ENCODE data around the gene PAX5.

PAX5 gene

DNA sequence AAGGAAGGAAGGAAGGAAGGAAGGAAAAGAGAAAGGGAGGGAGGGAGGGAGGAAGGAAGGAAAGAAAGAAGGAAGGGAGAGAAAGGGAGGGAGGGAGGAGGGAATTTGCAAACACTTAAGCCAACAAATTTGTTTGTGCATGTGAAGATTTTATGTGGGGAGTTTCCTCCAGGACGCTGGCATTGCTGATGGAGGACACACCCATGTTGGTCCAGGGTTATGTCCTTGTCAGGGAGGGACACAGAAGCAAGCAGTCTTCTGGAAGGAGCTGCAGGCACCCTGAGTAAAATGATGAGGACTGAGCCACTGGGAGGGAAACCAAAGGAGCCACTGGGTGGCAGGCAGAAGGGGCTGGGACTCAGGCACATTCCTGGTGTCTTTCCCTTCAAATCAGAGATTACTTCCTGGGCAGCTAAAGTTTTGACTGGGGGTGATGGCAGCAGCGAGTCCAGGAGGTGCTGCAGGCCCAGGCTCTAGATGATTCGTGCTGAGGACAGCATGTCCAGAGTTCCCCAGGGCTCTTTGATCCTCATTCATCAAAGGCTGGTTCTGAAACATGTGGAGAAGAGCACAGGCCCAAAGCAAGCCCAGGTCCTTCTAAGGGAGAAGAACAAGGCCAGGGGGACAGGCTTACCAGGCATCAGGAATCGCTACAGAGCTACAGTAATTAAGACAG is 109.2 kb downstream of the PAX5 start:
- H3K36me3 ChIP-seq (ENCODE audit: control insufficient read depth, low read length) = peaks cover 91% of the 10 kb centered on the region
- H3K9me2 ChIP-seq (replicated peaks; ENCODE audit: control insufficient read depth, low read length) = no peaks in the 10 kb centered on the region
- no peak overlapping the region for H3K4me3 ChIP-seq (ENCODE audit: low read length)
- H3K27me3 ChIP-seq (ENCODE audit: control insufficient read depth, low read length) = no peaks in the 10 kb centered on the region
- peaks cover 84% of the 10 kb centered on the region for H3K79me2 ChIP-seq (ENCODE audit: control insufficient read depth, low read length)
- TF ChIP-seq EZH2phosphoT487 (IDR thresholded peaks at IDR 0.05; ENCODE audit: borderline replicate concordance, low read length) = no peak
- no peak for TF ChIP-seq CTCF (IDR thresholded peaks at IDR 0.05; ENCODE audit: low read depth, low read length, poor library complexity, severe bottlenecking)
- H3K9me3 ChIP-seq (ENCODE audit: control insufficient read depth, insufficient read depth, low read length) = no peaks in the 10 kb centered on the region
- H3K27ac ChIP-seq (ENCODE audit: low read depth, low read length) = no peak overlapping the region
- H3K4me2 ChIP-seq (ENCODE audit: low read length) = no peak overlapping the region
- H3F3A ChIP-seq (ENCODE audit: control insufficient read depth, insufficient read depth) = 0 out of 2 replicates have a peak, but pooled peaks cover 2% of the 10 kb centered on the region
- H3K4me1 ChIP-seq (ENCODE audit: control insufficient read depth, low read length) = no peaks in the 10 kb centered on the region
- H4K20me1 ChIP-seq (ENCODE audit: control insufficient read depth, insufficient read depth, low read depth, low read length) = 0 out of 2 replicates have a peak, but pooled peaks cover 5% of the 10 kb centered on the region

- Histone ChIP-seq H3K27ac (ENCODE audit: low read depth, low read length) (no peak overlapping the region), H3K79me2 (ENCODE audit: control insufficient read depth, low read length) (peaks cover 82% of the 10 kb centered on the region), H3K4me2 (ENCODE audit: low read length) (no peak overlapping the region)
Observed at GRCh38 chr9:36924071-36924470, 110.0 kb downstream of the PAX5 start.

DNA sequence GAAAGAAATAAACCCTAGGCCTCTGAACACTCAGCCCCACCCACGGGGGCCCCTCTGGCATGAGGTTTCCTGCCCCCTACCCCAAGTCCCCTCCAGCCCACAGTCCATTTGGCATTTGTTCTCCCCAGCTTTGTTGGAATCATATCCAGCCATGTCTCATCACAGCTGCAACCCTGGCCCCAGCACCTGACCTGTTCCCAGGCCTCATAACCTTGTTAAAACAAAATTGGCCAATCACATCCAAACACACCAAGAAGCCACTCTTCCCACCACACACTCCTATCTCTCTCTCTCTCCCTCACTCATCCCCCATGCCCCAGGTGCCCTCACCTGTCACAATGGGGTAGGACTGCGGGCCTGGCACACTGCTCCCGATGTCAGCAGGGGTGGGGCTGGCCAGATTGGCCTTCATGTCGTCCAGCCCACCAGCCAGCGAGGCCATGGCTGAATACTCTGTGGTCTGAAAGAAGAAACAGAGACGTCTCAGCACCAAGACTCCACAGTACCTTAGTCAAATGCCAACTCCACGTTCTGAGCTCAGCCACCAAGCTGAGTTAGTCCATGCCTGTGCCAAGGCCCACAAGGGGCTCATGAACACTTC is 110.9 kb downstream of the PAX5 start:
- TF ChIP-seq EZH2phosphoT487 (IDR thresholded peaks at IDR 0.05; ENCODE audit: borderline replicate concordance, low read length) (no peak), CTCF (IDR thresholded peaks at IDR 0.05; ENCODE audit: low read depth, low read length, poor library complexity, severe bottlenecking) (no peak)
- Histone ChIP-seq H3K27ac (ENCODE audit: low read depth, low read length) (no peak overlapping the region), H3K4me2 (ENCODE audit: low read length) (no peak overlapping the region), H3K9me2 (replicated peaks; ENCODE audit: control insufficient read depth, low read length) (no peaks in the 10 kb centered on the region), H3K4me3 (ENCODE audit: low read length) (no peak overlapping the region), H3K27me3 (ENCODE audit: control insufficient read depth, low read length) (no peaks in the 10 kb centered on the region), H4K20me1 (ENCODE audit: control insufficient read depth, insufficient read depth, low read depth, low read length) (0 out of 2 replicates have a peak, but pooled peaks cover 5% of the 10 kb centered on the region), H3K9me3 (ENCODE audit: control insufficient read depth, insufficient read depth, low read length) (no peaks in the 10 kb centered on the region), H3K4me1 (ENCODE audit: control insufficient read depth, low read length) (no peaks in the 10 kb centered on the region), H3K36me3 (ENCODE audit: control insufficient read depth, low read length) (peaks cover 90% of the 10 kb centered on the region), H3F3A (ENCODE audit: control insufficient read depth, insufficient read depth) (peaks cover 4% of the 10 kb centered on the region; the same call in 1 of the 2 replicates), H3K79me2 (ENCODE audit: control insufficient read depth, low read length) (peaks cover 82% of the 10 kb centered on the region)

More at GRCh38 chr9:36924071-36924470, 110.0 kb downstream of the PAX5 start:
- Histone ChIP-seq H3K9me3 (ENCODE audit: control insufficient read depth, insufficient read depth, low read length) (no peaks in the 10 kb centered on the region), H3K27me3 (ENCODE audit: control insufficient read depth, low read length) (no peaks in the 10 kb centered on the region), H3K36me3 (ENCODE audit: control insufficient read depth, low read length) (peaks cover 89% of the 10 kb centered on the region), H3F3A (ENCODE audit: control insufficient read depth, insufficient read depth) (0 out of 2 replicates have a peak, but pooled peaks cover 2% of the 10 kb centered on the region), H4K20me1 (ENCODE audit: control insufficient read depth, insufficient read depth, low read depth, low read length) (0 out of 2 replicates have a peak, but pooled peaks cover 5% of the 10 kb centered on the region), H3K9me2 (replicated peaks; ENCODE audit: control insufficient read depth, low read length) (no peaks in the 10 kb centered on the region), H3K4me1 (ENCODE audit: control insufficient read depth, low read length) (no peaks in the 10 kb centered on the region), H3K4me3 (ENCODE audit: low read length) (no peak overlapping the region)
- TF ChIP-seq CTCF (IDR thresholded peaks at IDR 0.05; ENCODE audit: low read depth, low read length, poor library complexity, severe bottlenecking) (no peak), EZH2phosphoT487 (IDR thresholded peaks at IDR 0.05; ENCODE audit: borderline replicate concordance, low read length) (no peak)

Measured in DOHH2 (cell line).